Measurements from ENCODE around the gene WNT11.

Gene WNT11

DNA sequence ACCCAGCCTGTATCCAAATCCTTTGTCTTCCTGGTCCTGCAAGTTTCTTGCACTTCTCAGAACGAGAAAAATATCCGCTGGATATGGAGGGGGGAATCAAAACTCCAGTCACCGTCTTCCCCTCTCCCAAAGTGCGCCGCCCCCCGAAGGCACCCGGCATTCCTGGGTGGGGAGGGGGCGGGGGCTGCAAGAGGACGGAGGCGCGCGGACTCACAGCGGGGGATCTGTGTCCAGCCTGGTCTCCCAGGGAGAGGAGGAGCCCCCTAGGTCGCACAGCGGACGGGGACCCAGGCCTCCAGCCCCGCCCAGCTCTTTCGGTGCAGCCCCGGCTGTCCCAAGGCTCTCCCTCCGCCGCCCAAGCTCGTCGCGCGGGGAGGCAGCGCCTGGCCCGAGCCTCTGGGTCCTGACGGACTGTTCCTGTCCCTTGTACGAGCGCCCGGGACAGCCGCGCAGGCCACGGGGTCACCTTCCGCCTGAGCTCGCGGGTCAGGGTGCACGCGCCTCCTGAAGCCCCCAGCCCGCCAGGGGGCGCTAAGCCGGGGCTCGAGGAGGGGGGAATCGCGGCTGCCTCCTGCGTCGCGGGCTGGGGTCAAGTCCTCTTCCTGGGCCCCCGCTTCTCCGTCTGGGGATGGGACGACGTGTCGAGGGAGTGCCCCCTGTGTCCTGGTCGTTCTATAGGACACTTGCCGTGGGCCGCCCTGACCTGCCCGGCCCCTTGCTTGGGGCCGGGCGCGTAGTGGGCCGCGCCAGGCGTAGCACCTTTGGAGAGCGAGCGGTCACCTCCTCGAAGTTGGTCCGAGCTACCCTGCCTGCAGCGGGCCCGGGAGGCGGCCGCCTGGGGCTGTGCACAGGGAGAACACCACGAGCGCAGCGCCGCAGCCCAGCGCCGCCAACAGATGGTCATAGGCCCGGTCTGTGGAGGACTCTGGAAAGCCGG lies 2.4 kb upstream of the WNT11 start:
- TF ChIP-seq GATA2 (IDR thresholded peaks at IDR 0.05; ENCODE audit: low read depth, low read length) = no peak
- no peak for TF ChIP-seq GATA3 (IDR thresholded peaks at IDR 0.05; ENCODE audit: low read depth, low read length)

DNA sequence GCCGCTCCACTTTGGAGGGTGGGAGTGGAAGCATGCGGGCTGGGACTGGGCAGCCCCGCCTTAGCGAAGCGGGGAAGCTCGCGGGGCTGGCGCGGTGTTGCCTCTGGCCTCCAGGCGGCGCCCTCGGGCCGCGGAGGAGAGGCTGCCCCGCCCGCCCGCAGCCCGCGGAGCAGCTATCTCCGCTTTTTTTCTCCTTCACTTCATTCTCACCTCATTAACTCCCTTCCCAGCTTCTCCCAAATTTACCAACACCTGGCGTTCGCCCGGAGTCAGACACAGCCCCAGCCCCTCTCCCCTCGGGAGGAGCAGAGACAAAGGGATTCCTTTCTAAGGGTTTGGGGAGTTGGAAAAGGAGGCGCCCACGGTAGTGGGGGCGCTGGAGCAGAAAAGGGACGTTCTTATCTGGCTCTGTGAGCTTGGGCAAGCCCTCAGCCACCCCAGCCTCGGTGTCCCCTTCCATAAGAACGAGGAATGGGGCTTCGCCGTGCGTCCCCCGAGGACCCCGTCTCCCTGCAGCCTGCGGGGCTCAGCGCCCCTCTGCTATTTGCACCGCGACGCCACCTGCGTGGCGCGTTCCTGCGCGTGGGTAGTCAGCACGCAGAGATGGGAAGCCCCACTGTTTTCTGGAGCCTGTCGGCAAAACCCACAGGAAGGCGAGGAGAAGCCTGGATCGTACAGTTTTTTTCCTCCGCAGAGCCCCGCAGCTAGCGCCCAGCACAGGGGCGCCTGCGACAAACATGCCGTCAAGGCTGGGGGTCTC lies 1.5 kb upstream of the WNT11 start:
- peak; percentile 8; the same call in 1 of the 2 replicates for TF ChIP-seq GATA2 (IDR thresholded peaks at IDR 0.05; ENCODE audit: low read depth, low read length)
- TF ChIP-seq GATA3 (IDR thresholded peaks at IDR 0.05; ENCODE audit: low read depth, low read length) = no peak

- TF ChIP-seq GATA3 (IDR thresholded peaks at IDR 0.05; ENCODE audit: low read depth, low read length) (no peak), GATA2 (IDR thresholded peaks at IDR 0.05; ENCODE audit: low read depth, low read length) (no peak)
Measured at GRCh38 chr11:76206077-76206326, 300 bp downstream of the WNT11 start.

GRCh38 chr11:76205252-76206076 lies 838 bp downstream of the WNT11 start:
- no peak for TF ChIP-seq GATA3 (IDR thresholded peaks at IDR 0.05; ENCODE audit: low read depth, low read length)
- TF ChIP-seq GATA2 (IDR thresholded peaks at IDR 0.05; ENCODE audit: low read depth, low read length) = no peak

- TF ChIP-seq GATA2 (IDR thresholded peaks at IDR 0.05; ENCODE audit: low read depth, low read length) = no peak
- TF ChIP-seq GATA3 (IDR thresholded peaks at IDR 0.05; ENCODE audit: low read depth, low read length) = no peak
Measured at GRCh38 chr11:76203937-76204336, 2.4 kb downstream of the WNT11 start.

GRCh38 chr11:76203131-76203925 lies 3.0 kb downstream of the WNT11 start:
- TF ChIP-seq GATA2 (IDR thresholded peaks at IDR 0.05; ENCODE audit: low read depth, low read length) (no peak), GATA3 (IDR thresholded peaks at IDR 0.05; ENCODE audit: low read depth, low read length) (no peak)

DNA sequence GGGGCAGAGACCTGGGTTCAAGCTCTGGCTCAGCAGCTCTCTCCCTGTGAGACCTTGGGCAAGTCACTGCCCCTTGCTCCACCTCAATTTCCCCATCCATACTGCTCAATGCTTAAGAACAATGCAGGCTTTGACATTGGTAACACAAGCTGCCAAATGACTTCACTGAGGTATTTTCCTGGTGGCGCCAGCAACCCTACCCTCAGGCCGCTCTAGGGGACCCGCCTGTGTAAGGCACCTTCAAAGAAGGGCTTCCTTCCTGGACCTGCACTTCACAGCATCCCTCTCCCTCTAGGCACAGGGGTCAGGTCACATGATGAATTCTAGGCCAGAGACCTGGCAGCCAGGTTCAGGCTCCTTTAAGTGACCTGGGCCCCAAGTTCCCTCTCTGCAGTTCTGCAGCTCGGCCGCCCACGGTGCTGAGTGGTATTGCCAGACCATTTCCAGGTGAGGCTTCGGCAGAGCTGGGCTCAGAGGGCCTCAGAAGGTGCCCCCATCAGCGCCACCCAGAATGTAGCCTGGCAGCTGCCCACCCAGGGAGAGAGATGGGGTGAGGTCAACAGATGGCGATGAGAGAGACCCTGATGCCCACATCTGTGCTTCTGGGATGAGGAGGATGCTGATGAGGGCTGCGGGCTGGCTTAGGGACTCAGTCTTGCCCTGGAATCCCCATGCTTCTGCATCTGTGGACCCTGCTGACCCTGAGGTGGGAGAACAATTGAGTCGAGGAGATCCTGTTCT lies 4.5 kb downstream of the WNT11 start:
- TF ChIP-seq GATA2 (IDR thresholded peaks at IDR 0.05; ENCODE audit: low read depth, low read length) = no peak
- no peak for TF ChIP-seq GATA3 (IDR thresholded peaks at IDR 0.05; ENCODE audit: low read depth, low read length)

- TF ChIP-seq GATA3 (IDR thresholded peaks at IDR 0.05; ENCODE audit: low read depth, low read length) (no peak), GATA2 (IDR thresholded peaks at IDR 0.05; ENCODE audit: low read depth, low read length) (no peak)
Measured at GRCh38 chr11:76201056-76201455, 5.2 kb downstream of the WNT11 start.

DNA sequence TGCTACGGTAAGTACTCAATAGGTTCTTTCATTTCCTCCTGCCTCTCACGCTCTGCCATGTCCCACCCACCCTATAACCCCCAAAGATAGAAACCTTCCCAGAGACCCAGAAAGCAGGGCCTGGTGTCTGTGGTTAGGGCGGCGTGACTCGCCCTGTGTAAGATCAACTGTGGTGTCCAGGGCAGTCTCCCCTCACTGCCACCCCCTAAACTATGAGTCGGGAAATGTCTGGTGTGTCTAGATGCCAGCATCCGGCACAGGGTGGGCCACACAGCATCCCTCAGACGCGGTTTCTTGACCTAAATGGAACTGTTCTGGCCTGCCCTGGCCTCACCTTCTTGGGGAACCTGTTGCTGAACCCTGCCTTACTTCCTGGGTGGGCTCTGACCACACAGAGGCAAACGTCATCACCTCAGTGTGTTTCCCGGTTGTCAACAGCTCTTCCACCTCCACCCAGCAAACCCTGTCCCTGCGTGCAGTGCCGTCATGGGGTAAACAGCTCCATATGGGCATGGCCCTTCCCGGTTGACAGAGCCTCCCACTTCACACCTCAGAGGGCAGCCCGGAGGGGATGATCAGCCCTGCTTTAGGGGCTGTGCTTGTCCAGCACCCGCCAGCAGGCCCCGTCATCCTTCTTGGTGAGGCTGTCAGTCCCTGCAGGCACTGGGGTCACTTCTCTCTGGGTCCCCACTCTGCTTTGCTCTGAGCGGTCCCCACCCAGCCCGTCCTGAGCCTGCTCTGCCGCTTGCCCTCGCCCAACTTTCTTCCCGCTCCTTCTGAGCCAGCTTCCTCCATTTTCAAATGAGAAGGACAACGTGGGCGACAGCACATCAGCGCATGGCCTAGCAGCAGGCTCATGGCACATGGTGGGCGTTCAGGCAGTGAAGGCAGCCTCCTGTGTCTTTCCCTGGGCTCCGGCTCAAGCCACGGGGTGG lies 6.0 kb downstream of the WNT11 start:
- TF ChIP-seq GATA2 (IDR thresholded peaks at IDR 0.05; ENCODE audit: low read depth, low read length) = no peak
- no peak for TF ChIP-seq GATA3 (IDR thresholded peaks at IDR 0.05; ENCODE audit: low read depth, low read length)

GRCh38 chr11:76197941-76198640 lies 8.2 kb downstream of the WNT11 start:
- no peak for TF ChIP-seq GATA3 (IDR thresholded peaks at IDR 0.05; ENCODE audit: low read depth, low read length)
- no peak for TF ChIP-seq GATA2 (IDR thresholded peaks at IDR 0.05; ENCODE audit: low read depth, low read length)

DNA sequence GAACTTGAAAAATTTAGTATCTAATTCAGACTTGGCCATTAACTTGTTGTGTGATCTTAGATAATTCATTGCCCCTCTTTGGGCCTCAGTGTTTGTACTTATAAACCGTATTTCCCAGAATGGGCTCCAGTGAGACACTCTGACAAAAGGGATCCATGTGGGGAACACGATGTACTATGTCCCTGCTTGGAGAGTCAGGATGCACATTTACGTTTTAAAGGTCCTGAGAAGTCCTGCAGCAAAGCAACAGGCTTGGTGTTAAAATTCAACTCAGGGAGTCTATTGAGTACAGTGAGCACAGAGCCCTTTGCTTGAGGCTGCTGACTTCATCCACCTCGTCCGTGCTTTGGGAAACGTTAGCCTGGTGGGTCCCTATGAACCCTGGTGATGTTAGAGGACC lies 9.0 kb downstream of the WNT11 start:
- TF ChIP-seq GATA3 (IDR thresholded peaks at IDR 0.05; ENCODE audit: low read depth, low read length) (no peak), GATA2 (IDR thresholded peaks at IDR 0.05; ENCODE audit: low read depth, low read length) (no peak)
